Measurements from ENCODE around the gene CADPS2.

DNA sequence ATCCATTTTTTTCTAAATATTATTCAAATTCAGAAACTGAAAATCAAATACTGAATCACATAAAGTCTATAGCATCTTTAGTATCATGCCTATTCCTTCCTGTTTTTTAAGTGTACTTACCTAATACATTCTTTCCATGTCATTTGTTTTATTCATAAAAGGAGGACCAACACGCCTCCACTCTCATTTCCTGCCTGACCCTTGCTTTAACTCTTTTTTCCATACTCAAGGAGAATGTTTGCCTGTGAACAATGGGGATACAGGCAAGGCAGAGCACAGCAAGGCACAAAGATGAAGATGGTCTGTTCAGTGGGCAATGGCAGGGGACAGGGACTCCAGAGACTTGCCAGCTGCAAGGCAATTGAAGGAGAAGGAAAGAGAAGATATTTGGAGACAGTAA lies 460.5 kb downstream of the CADPS2 start:
- TF ChIP-seq TAF1 (IDR thresholded peaks at IDR 0.05; ENCODE audit: borderline replicate concordance, insufficient read depth, low read length) (no peak), REST (IDR thresholded peaks at IDR 0.05; ENCODE audit: insufficient read depth in 1 of 2, low read depth in 2 of 2, low read length in 2 of 2) (no peak), SIN3A (IDR thresholded peaks at IDR 0.05; ENCODE audit: borderline replicate concordance, insufficient read depth, low read length) (no peak), POLR2AphosphoS5 (IDR thresholded peaks at IDR 0.05; ENCODE audit: low read depth, low read length) (no peak), FOXP2 (optimal IDR thresholded peaks at IDR 0.05; ENCODE audit: borderline replicate concordance, extremely low read depth, extremely low read length, insufficient read depth) (no peak)

Measured in PFSK-1 (cell line).